BLaER1 (cell line): ENCODE data around the gene RETREG1.

Source experiments
- H3K27ac ChIP-seq: shearing (Covaris generic); formaldehyde crosslinking; 2 replicates; pipeline ENCODE4 v1.8.1; 2022
- H3K27me3 ChIP-seq: shearing (Covaris generic); formaldehyde crosslinking; 2 replicates; pipeline ENCODE4 v1.8.1; 2022
- H3K36me3 ChIP-seq: shearing (Covaris generic); formaldehyde crosslinking; 2 replicates; pipeline ENCODE4 v1.8.1; 2022
- H3K4me1 ChIP-seq: shearing (Covaris generic); formaldehyde crosslinking; 2 replicates; pipeline ENCODE4 v1.8.1; 2022
- H3K4me2 ChIP-seq: shearing (Covaris generic); formaldehyde crosslinking; 2 replicates; pipeline ENCODE4 v1.8.1; 2022
- H3K4me3 ChIP-seq: shearing (Covaris generic); formaldehyde crosslinking; 2 replicates; pipeline ENCODE4 v1.8.1; 2022
- H3K9ac ChIP-seq: shearing (Covaris generic); formaldehyde crosslinking; 2 replicates; pipeline ENCODE4 v1.8.1; 2022
- H3K9me3 ChIP-seq: shearing (Covaris generic); formaldehyde crosslinking; 2 replicates; pipeline ENCODE4 v1.8.1; 2022
- H4K20me1 ChIP-seq: shearing (Covaris generic); formaldehyde crosslinking; 2 replicates; pipeline ENCODE4 v1.8.1; 2022
- Cebpa-rat ChIP-seq: shearing (Covaris generic); IDR thresholded peaks from 2 replicates; pipeline ENCODE4 v1.8.1; 2022

RETREG1 gene

GRCh38 chr5:16539169-16539666 lies 77.6 kb downstream of the RETREG1 start:
- Histone ChIP-seq H3K9me3 (no peaks in the 10 kb centered on the region), H3K4me2 (no peak overlapping the region), H3K36me3 (peaks cover 57% of the 10 kb centered on the region), H3K4me1 (peaks cover 25% of the 10 kb centered on the region), H3K27me3 (no peaks in the 10 kb centered on the region), H4K20me1 (peaks cover 64% of the 10 kb centered on the region), H3K9ac (no peak overlapping the region), H3K4me3 (no peak overlapping the region), H3K27ac (no peak overlapping the region)
- no peak for TF ChIP-seq Cebpa-rat

GRCh38 chr5:16538006-16538405 lies 78.8 kb downstream of the RETREG1 start:
- H4K20me1 ChIP-seq = peaks cover 75% of the 10 kb centered on the region
- no peaks in the 10 kb centered on the region for H3K9me3 ChIP-seq
- no peak overlapping the region for H3K4me3 ChIP-seq
- H3K27ac ChIP-seq = no peak overlapping the region
- no peak overlapping the region for H3K4me2 ChIP-seq
- H3K4me1 ChIP-seq = peaks cover 25% of the 10 kb centered on the region
- TF ChIP-seq Cebpa-rat = no peak
- peaks cover 64% of the 10 kb centered on the region for H3K36me3 ChIP-seq
- no peak overlapping the region for H3K9ac ChIP-seq
- H3K27me3 ChIP-seq = no peaks in the 10 kb centered on the region

- H3K9ac ChIP-seq = no peak overlapping the region
- no peaks in the 10 kb centered on the region for H3K9me3 ChIP-seq
- no peaks in the 10 kb centered on the region for H3K27me3 ChIP-seq
- H3K4me1 ChIP-seq = peaks cover 14% of the 10 kb centered on the region
- no peak overlapping the region for H3K4me2 ChIP-seq
- TF ChIP-seq Cebpa-rat = no peak
- H3K4me3 ChIP-seq = no peak overlapping the region
- peaks cover 87% of the 10 kb centered on the region for H4K20me1 ChIP-seq
- H3K36me3 ChIP-seq = peaks cover 64% of the 10 kb centered on the region
- H3K27ac ChIP-seq = no peak overlapping the region
These were observed 80.0 kb downstream of the RETREG1 start for GRCh38 chr5:16536818-16537217.

DNA sequence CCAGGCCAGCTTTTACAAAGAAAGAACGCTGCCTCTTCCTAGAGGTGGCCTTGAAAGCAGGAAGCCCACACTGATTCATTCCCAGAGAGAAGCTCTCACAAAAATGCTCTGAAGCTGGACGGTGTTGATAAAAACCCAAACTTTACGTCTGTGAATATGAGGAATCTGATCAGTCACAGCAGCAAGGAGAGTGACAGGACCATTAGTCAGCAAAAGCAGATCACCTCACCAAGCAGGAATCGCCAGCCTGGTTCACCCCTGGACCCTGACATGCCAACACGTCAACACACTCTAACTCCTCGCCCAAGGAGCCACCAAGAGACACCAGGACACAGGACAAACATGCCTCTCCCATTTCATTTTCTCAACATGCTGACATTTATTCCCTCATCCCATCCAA lies 80.6 kb downstream of the RETREG1 start:
- no peak for TF ChIP-seq Cebpa-rat
- no peak overlapping the region for H3K4me3 ChIP-seq
- no peak overlapping the region for H3K4me2 ChIP-seq
- no peaks in the 10 kb centered on the region for H3K27me3 ChIP-seq
- no peaks in the 10 kb centered on the region for H3K9me3 ChIP-seq
- peaks cover 9% of the 10 kb centered on the region; the same call in 1 of the 2 replicates for H3K4me1 ChIP-seq
- no peak overlapping the region for H3K9ac ChIP-seq
- peaks cover 93% of the 10 kb centered on the region for H4K20me1 ChIP-seq
- peaks cover 64% of the 10 kb centered on the region for H3K36me3 ChIP-seq
- no peak overlapping the region for H3K27ac ChIP-seq

GRCh38 chr5:16534280-16534679 lies 82.5 kb downstream of the RETREG1 start:
- no peak overlapping the region for H3K4me2 ChIP-seq
- no peaks in the 10 kb centered on the region for H3K4me1 ChIP-seq
- no peak overlapping the region for H3K9ac ChIP-seq
- H3K9me3 ChIP-seq = no peaks in the 10 kb centered on the region
- no peaks in the 10 kb centered on the region for H3K27me3 ChIP-seq
- H3K4me3 ChIP-seq = no peak overlapping the region
- peaks cover 79% of the 10 kb centered on the region for H4K20me1 ChIP-seq
- TF ChIP-seq Cebpa-rat = no peak
- H3K36me3 ChIP-seq = peaks cover 53% of the 10 kb centered on the region
- no peak overlapping the region for H3K27ac ChIP-seq

DNA sequence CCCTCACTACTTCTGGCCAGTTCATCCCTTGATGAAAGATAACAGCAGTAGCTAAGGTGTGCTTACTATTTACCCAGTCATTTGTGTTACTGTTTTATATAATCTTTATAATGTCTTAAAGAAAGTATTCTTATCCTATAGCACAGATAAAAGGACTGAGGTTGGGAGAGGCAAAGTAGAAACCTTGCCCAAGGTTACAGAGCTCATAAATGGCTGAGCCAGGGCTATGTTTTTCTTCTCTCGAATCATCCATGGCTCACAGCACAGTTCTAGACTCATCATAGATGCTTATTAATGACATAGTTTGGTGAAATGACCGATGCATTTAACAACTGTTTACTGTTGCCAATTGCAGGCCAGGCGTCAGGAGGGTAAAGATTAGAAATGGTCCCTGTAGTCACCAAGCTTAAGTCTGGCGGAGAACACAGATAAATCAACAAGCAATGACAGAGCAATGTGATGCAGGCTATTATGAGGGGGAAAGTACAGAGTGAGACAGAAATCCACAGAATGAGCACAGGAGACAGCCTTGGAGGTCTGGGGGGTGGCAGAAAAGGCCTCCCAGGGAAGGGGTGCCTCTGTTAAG lies 85.6 kb downstream of the RETREG1 start:
- Histone ChIP-seq H3K27me3 (no peaks in the 10 kb centered on the region), H3K27ac (no peak overlapping the region), H3K4me2 (no peak overlapping the region), H3K9me3 (0 out of 2 replicates have a peak, but pooled peaks cover 4% of the 10 kb centered on the region), H3K9ac (no peak overlapping the region), H3K4me3 (no peak overlapping the region), H4K20me1 (peaks cover 61% of the 10 kb centered on the region), H3K36me3 (peaks cover 32% of the 10 kb centered on the region), H3K4me1 (no peaks in the 10 kb centered on the region)
- TF ChIP-seq Cebpa-rat = no peak

DNA sequence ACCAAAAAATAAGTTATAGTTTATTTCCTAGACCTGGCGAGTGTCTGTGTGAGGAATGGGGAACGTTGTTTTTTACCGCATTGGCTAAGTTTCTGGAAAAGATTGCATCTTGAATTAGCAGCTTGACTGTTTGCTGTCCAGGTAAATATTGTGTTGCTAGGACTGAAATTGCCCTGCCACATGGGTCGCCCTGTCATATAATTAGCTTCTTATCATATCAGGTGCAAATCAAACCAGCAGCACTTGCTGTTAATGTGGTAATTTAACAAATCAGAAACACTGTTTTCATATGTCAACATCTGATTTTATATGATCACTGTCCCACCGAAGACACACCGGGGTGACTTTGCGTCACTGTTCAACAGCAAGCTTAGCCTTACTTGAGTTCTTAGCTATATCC lies 87.5 kb downstream of the RETREG1 start:
- TF ChIP-seq Cebpa-rat = no peak
- H3K4me3 ChIP-seq = no peak overlapping the region
- no peak overlapping the region for H3K4me2 ChIP-seq
- peaks cover 14% of the 10 kb centered on the region for H3K36me3 ChIP-seq
- no peak overlapping the region for H3K9ac ChIP-seq
- no peak overlapping the region for H3K27ac ChIP-seq
- H3K9me3 ChIP-seq = 0 out of 2 replicates have a peak, but pooled peaks cover 4% of the 10 kb centered on the region
- H3K27me3 ChIP-seq = no peaks in the 10 kb centered on the region
- peaks cover 14% of the 10 kb centered on the region for H3K4me1 ChIP-seq
- peaks cover 53% of the 10 kb centered on the region; the same call in 1 of the 2 replicates for H4K20me1 ChIP-seq

- Histone ChIP-seq H4K20me1 (peaks cover 55% of the 10 kb centered on the region), H3K9me3 (0 out of 2 replicates have a peak, but pooled peaks cover 4% of the 10 kb centered on the region), H3K4me2 (no peak overlapping the region), H3K4me1 (peaks cover 21% of the 10 kb centered on the region), H3K27ac (no peak overlapping the region), H3K4me3 (no peak overlapping the region), H3K9ac (no peak overlapping the region), H3K27me3 (no peaks in the 10 kb centered on the region), H3K36me3 (peaks cover 12% of the 10 kb centered on the region; the same call in 1 of the 2 replicates)
- TF ChIP-seq Cebpa-rat = no peak
These were observed 88.3 kb downstream of the RETREG1 start for GRCh38 chr5:16528382-16529110.

GRCh38 chr5:16525651-16526050 lies 91.1 kb downstream of the RETREG1 start:
- Histone ChIP-seq H3K4me3 (no peak overlapping the region), H3K4me2 (no peak overlapping the region), H3K27me3 (no peaks in the 10 kb centered on the region), H3K27ac (no peak overlapping the region), H4K20me1 (peaks cover 58% of the 10 kb centered on the region), H3K9me3 (0 out of 2 replicates have a peak, but pooled peaks cover 4% of the 10 kb centered on the region), H3K36me3 (peaks cover 16% of the 10 kb centered on the region), H3K4me1 (peaks cover 37% of the 10 kb centered on the region), H3K9ac (no peak overlapping the region)
- no peak for TF ChIP-seq Cebpa-rat

GRCh38 chr5:16524286-16524685 lies 92.5 kb downstream of the RETREG1 start:
- Histone ChIP-seq H3K36me3 (peaks cover 16% of the 10 kb centered on the region), H3K9ac (no peak overlapping the region), H3K4me3 (no peak overlapping the region), H3K9me3 (0 out of 2 replicates have a peak, but pooled peaks cover 4% of the 10 kb centered on the region), H3K27ac (no peak overlapping the region), H4K20me1 (peaks cover 66% of the 10 kb centered on the region), H3K4me1 (peaks cover 37% of the 10 kb centered on the region), H3K27me3 (no peaks in the 10 kb centered on the region), H3K4me2 (peak overlapping the region; percentile 61)
- no peak for TF ChIP-seq Cebpa-rat
